ENCODE data around the gene FAM131A. TPM values are rescaled to one million over a fixed set of nuclear protein-coding genes. Genes with fewer than 3 reads are reported as not detected.

The FAM131A gene
- total RNA-seq, 2 experiments from 2014 or later = 1.7 to 1.8 TPM

- POLR2A ChIA-PET = interaction anchor here (0.6 to 1.0 kb wide), 3 partner anchors 11 to 46 kb away, joined by 3 read pairs; no protein-coding TSS in a partner anchor
- CTCF ChIA-PET = interaction anchor here (0.7 to 2.1 kb wide), 8 partner anchors 8 to 182 kb away, joined by 3 to 9 read pairs (median 4); partner anchors contain the start of gene EEF1AKMT4
Measured at GRCh38 chr3:184361932-184362667, 24.7 kb downstream of the FAM131A start.

GRCh38 chr3:184362668-184363546 is 25.5 kb downstream of the FAM131A start:
- POLR2A ChIA-PET = interaction anchor here (0.6 to 1.0 kb wide), 4 partner anchors 10 to 46 kb away, joined by 3 read pairs; no protein-coding TSS in a partner anchor
- CTCF ChIA-PET = interaction anchor here (0.7 to 2.1 kb wide), 6 partner anchors 9 to 181 kb away, joined by 3 to 9 read pairs (median 4); partner anchors contain the start of gene EEF1AKMT4

- ChIA-PET POLR2A (interaction anchor here (0.7 kb wide), 1 partner anchor 18 kb away, joined by 4 read pairs; no protein-coding TSS in a partner anchor), CTCF (interaction anchor here (0.6 kb wide), 1 partner anchor 13 kb away, joined by 3 read pairs; no protein-coding TSS in a partner anchor)
Measured at GRCh38 chr3:184366619-184367289, 29.4 kb downstream of the FAM131A start.

DNA sequence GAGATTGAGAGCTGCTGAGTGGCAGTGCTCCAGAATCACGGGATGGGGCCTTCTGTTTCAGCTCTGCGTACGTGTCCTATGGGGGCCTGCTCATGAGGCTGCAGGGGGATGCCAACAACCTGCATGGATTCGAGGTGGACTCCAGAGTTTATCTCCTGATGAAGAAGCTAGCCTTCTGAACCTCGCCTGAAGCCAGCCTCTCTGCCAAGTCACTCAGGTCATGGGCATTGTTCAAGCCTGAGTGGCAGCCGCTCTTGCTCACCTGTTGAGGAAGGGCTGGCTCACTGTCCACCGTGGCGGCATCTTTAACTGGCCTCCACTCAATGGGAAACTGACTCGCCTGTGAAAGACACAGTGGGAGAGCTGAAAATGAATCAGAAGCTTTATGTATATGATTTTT is 30.7 kb downstream of the FAM131A start:
- CTCF ChIA-PET = interaction anchor here (0.5 kb wide), 1 partner anchor 80 kb away, joined by 4 read pairs; no protein-coding TSS in a partner anchor
- POLR2A ChIA-PET = no interaction called here

DNA sequence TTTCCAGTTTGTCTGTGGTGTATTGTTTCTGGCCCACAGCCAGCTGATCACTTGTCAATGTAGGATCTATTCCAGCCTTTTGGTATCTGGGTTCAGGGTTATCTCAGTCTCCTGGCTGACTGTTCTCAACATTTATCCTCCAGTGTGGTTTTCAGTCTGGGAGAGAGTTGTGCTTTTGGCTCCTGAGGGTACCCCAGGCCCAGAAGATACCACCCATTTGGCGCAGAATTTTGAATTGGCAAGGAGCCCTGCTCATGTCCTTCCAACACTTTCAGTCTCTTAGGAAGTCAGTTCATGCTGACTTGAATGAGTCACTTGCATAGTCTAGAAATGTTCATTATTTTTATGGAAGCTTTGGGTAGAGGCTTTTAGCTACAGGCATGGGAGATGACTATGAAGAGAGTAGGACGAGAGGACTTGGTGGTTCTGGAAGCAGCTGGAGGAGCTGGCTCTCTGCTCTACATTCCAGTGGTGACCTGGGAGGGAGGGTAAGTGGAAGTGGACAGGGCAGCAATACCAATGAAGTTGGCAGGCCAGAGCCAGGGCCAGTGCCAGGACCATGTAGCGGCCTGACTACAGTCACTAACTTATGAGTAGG is 31.3 kb downstream of the FAM131A start:
- CTCF ChIA-PET = interaction anchor here (0.5 kb wide), 1 partner anchor 81 kb away, joined by 4 read pairs; no protein-coding TSS in a partner anchor
- POLR2A ChIA-PET = no interaction called here

GRCh38 chr3:184371570-184372018 is 34.2 kb downstream of the FAM131A start:
- POLR2A ChIA-PET = interaction anchor here (0.5 kb wide), 1 partner anchor 143 kb away, joined by 3 read pairs; no protein-coding TSS in a partner anchor
- CTCF ChIA-PET = interaction anchor here (0.6 to 2.0 kb wide), 9 partner anchors 9 to 178 kb away, joined by 3 to 13 read pairs (median 5); partner anchors contain the start of genes CLCN2 and POLR2H

- CTCF ChIA-PET = interaction anchor here (1.1 to 2.0 kb wide), 7 partner anchors 10 to 169 kb away, joined by 4 to 13 read pairs (median 7); partner anchors contain the start of genes CLCN2 and POLR2H
Measured at GRCh38 chr3:184372296-184372821, 35.0 kb downstream of the FAM131A start.

DNA sequence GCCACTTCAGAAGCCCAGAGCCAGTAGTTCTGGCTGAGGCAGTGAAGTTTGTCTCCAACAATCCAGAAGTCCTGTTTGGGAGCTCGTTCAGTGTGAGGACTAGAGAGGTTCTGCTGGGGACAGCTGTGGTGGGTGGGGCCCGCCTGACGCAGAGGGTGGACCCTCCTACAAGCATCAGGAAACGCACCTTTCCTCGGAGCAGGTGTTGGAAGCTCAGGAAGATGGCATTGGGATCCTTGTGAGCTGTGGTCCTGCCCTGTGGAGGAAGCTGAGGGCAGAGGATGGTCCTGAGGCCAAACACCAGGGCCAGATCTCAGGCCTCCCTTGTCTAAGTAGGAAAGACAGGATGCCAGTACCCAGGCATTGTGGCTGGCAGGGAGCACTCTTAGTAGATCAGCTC is 35.5 kb downstream of the FAM131A start:
- ChIA-PET CTCF (interaction anchor here (1.4 to 2.0 kb wide), 3 partner anchors 10 to 168 kb away, joined by 7 to 9 read pairs (median 7); partner anchors contain the start of genes CLCN2 and POLR2H), POLR2A (interaction anchor here (0.8 kb wide), 1 partner anchor 10 kb away, joined by 3 read pairs; no protein-coding TSS in a partner anchor)

More at GRCh38 chr3:184372296-184372821, 35.0 kb downstream of the FAM131A start:
- POLR2A ChIA-PET = no interaction called here

DNA sequence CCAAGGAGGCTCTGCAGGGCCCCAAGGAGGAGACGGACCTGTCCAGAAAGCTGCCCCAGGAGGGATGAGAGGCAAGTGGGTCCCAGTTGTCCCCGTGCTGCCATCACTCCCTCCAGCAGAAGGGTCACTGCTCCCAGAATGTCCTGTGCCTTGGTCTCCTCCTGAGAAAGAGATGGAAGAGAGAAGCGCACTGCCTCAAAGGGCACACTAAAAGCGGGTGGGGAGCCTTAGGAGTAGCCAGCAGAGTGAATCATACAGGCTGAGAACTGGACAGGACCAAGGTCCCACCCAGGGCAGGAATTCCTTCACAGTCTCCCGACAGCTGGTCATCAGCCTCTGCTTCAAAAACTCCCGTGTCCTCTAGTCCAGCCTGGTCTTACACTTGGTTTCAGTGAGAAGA is 36.0 kb downstream of the FAM131A start:
- ChIA-PET CTCF (interaction anchor here (1.4 kb wide), 1 partner anchor 45 kb away, joined by 6 read pairs; no protein-coding TSS in a partner anchor), POLR2A (interaction anchor here (0.8 kb wide), 1 partner anchor 11 kb away, joined by 3 read pairs; no protein-coding TSS in a partner anchor)

DNA sequence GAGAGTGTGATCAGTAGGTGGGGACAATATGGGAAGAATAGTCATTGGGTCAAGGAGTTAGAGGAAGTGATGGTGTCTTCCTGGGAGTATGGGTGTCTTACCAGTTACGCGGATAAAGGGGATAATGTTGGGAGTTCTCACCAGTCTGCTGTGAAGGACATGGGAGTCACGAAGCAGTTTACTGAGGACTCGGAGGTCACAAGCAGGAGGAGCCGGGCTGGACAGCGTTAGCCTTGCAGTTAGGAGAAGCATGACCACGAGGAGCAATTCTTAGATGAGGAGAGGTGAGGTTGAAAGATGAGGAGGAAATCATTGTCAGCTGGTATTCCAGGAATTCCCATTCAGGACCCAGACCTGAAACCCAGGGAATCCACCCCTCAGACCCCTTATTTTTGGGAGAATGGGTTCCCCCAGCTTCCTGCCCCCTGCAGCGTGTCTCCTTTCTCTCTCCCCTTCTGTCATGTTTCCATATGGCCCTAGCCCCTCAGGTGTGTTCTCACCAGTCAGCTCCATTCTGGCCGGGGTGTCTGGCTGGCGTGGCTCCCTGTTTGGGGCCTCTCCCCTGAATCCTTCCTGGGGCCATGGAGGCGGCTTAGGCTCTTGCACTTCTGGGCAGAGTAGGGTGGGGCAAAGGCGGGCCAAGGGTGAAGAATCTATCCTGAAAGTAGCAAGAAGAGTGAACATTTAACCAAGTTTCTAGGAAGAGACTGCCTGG is 38.5 kb downstream of the FAM131A start:
- POLR2A ChIA-PET = interaction anchor here (0.7 kb wide), 1 partner anchor 8 kb away, joined by 3 read pairs; no protein-coding TSS in a partner anchor
- CTCF ChIA-PET = interaction anchor here (1.2 kb wide), 1 partner anchor 140 kb away, joined by 3 read pairs; no protein-coding TSS in a partner anchor

DNA sequence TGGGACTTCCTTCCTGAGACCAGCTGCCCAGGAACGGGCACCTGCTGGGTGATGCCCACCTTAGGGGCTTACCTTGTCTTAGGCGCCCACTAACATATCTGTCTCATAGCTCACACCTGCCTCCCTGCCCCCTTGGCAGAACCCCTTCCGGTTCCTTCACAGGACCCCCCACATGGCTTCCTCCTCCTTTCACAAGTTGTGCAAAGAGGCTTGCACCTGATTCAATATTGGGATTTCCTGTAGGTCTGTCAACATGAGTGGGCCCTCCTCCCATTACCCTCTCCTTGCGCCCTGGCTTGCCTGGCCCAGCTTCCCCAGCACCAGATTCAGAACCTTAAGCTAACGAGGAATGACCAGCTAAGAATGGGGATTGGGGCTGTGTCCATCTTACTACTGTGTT is 40.0 kb downstream of the FAM131A start:
- ChIA-PET CTCF (no interaction called here), POLR2A (no interaction called here)

DNA sequence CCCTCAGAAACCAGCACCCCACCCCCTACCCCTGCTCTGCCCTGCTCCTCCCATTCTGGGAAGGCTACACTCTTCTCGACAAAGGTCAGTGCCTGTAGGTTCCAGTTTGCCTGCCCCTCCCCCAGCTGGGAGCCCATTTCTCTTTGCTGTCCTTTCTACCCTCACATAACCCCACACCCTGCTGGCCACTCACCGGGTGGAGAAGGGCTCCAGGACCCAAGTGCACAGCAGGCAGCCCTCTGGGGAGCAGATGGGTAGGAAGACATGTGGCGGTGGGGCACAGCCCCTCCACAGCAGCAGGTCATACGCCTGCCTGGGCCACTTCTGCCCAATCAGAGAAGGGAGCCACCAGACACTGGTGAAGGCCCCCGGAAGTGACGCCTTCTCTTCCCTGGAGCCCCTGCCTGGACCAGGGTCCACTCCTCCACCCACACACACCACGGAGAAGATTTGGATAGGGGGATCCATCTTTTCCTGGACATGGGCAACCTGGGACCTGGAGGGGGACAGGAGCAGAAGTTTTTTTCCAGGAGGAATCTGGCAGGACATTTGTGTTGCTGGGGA is 40.6 kb downstream of the FAM131A start, which contains the start of gene THPO:
Gene THPO (minus strand): TSS at position 326 of the 564 bp plus-strand sequence. CDS start 1,948 bp downstream, outside the sequence.
- CTCF ChIA-PET = no interaction called here
- POLR2A ChIA-PET = no interaction called here

GRCh38 chr3:184378651-184379357 is 41.4 kb downstream of the FAM131A start:
- ChIA-PET POLR2A (interaction anchor here (0.5 kb wide), 1 partner anchor 122 kb away, joined by 4 read pairs; no protein-coding TSS in a partner anchor), CTCF (no interaction called here)

GRCh38 chr3:184379358-184380184 is 42.2 kb downstream of the FAM131A start, which contains the start of gene CHRD:
Gene CHRD (plus strand): TSS chr3:184380054. CDS start chr3:184380319, 265 bp downstream.
- ChIA-PET POLR2A (no interaction called here), CTCF (no interaction called here)

DNA sequence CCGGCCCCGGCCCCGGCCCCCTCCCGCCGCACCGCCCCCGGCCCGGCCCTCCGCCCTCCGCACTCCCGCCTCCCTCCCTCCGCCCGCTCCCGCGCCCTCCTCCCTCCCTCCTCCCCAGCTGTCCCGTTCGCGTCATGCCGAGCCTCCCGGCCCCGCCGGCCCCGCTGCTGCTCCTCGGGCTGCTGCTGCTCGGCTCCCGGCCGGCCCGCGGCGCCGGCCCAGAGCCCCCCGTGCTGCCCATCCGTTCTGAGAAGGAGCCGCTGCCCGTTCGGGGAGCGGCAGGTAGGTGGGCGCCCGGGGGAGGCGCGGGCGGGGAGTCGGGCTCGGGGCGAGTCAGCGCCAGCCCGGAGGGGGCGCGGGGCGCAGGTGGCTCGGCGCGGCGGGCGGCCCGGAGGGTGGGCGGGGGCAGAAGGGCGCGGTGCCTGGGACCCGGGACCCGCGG is 42.8 kb downstream of the FAM131A start:
- ChIA-PET CTCF (no interaction called here), POLR2A (no interaction called here)
